ENCODE data around the gene ARID3B. TPM values are rescaled to one million over a fixed set of nuclear protein-coding genes. Genes with fewer than 3 reads are reported as not detected.

The ARID3B gene
- total and polyA plus RNA-seq, 2 experiments from 2014 or later, result 13.2 to 19.8 TPM

GRCh38 chr15:74621936-74622335, 80.9 kb downstream of the ARID3B start:
- Histone ChIP-seq H3K4me1 (ENCODE audit: insufficient read depth) (peaks cover 11% of the 10 kb centered on the region), H3K79me2 (peaks cover 61% of the 10 kb centered on the region), H3K36me3 (replicated peaks; ENCODE audit: insufficient read depth, low read depth) (no peaks in the 10 kb centered on the region), H4K20me1 (ENCODE audit: insufficient read depth, poor library complexity, severe bottlenecking) (peaks cover 61% of the 10 kb centered on the region), H3K9me3 (ENCODE audit: low read depth) (no peaks in the 10 kb centered on the region), H3K4me3 (no peak overlapping the region), H3K9me2 (replicated peaks; ENCODE audit: insufficient read depth) (no peaks in the 10 kb centered on the region), H3K27ac (no peak overlapping the region), H3K27me3 (no peaks in the 10 kb centered on the region), H3K4me2 (no peak overlapping the region), H2AFZ (no peak overlapping the region)
- TF ChIP-seq EZH2phosphoT487 (IDR thresholded peaks at IDR 0.05; ENCODE audit: low read depth, severe bottlenecking, unreplicated experiment) (no peak), CTCF (IDR thresholded peaks at IDR 0.05; ENCODE audit: poor library complexity) (no peak), EZH2 (IDR thresholded peaks at IDR 0.05; ENCODE audit: borderline replicate concordance) (no peak)
- no peak for DNase-seq (ENCODE audit: low spot score)
- WGBS (ENCODE audit: low lambda C conversion rate, missing lambda C conversion rate), result 93% methylated on average over 21 of the region's 21 CpGs

GRCh38 chr15:74622758-74623157, 81.7 kb downstream of the ARID3B start:
- DNase-seq (ENCODE audit: low spot score), result no peak
- Histone ChIP-seq H3K9me3 (ENCODE audit: low read depth) (no peaks in the 10 kb centered on the region), H2AFZ (no peak overlapping the region), H3K4me2 (no peak overlapping the region), H3K4me3 (no peak overlapping the region), H3K27ac (no peak overlapping the region), H3K36me3 (replicated peaks; ENCODE audit: insufficient read depth, low read depth) (no peaks in the 10 kb centered on the region), H3K4me1 (ENCODE audit: insufficient read depth) (peaks cover 3% of the 10 kb centered on the region), H3K79me2 (peaks cover 53% of the 10 kb centered on the region), H4K20me1 (ENCODE audit: insufficient read depth, poor library complexity, severe bottlenecking) (peaks cover 53% of the 10 kb centered on the region), H3K27me3 (no peaks in the 10 kb centered on the region), H3K9me2 (replicated peaks; ENCODE audit: insufficient read depth) (no peaks in the 10 kb centered on the region)
- TF ChIP-seq EZH2 (IDR thresholded peaks at IDR 0.05; ENCODE audit: borderline replicate concordance) (no peak), CTCF (IDR thresholded peaks at IDR 0.05; ENCODE audit: poor library complexity) (no peak), EZH2phosphoT487 (IDR thresholded peaks at IDR 0.05; ENCODE audit: low read depth, severe bottlenecking, unreplicated experiment) (no peak)
- 91% methylated on average over 3 of the region's 3 CpGs for WGBS (ENCODE audit: low lambda C conversion rate, missing lambda C conversion rate)

- WGBS (ENCODE audit: low lambda C conversion rate, missing lambda C conversion rate), result 94% methylated on average over 7 of the region's 7 CpGs
Observed at GRCh38 chr15:74624020-74624602, 83.1 kb downstream of the ARID3B start.

More at GRCh38 chr15:74624020-74624602, 83.1 kb downstream of the ARID3B start:
- Histone ChIP-seq H2AFZ (no peak overlapping the region), H4K20me1 (ENCODE audit: insufficient read depth, poor library complexity, severe bottlenecking) (peaks cover 40% of the 10 kb centered on the region), H3K27me3 (no peaks in the 10 kb centered on the region), H3K9me2 (replicated peaks; ENCODE audit: insufficient read depth) (no peaks in the 10 kb centered on the region), H3K9me3 (ENCODE audit: low read depth) (no peaks in the 10 kb centered on the region), H3K4me2 (no peak overlapping the region), H3K79me2 (peaks cover 39% of the 10 kb centered on the region), H3K4me3 (no peak overlapping the region), H3K36me3 (replicated peaks; ENCODE audit: insufficient read depth, low read depth) (no peaks in the 10 kb centered on the region), H3K27ac (no peak overlapping the region), H3K4me1 (ENCODE audit: insufficient read depth) (no peaks in the 10 kb centered on the region)
- TF ChIP-seq EZH2phosphoT487 (IDR thresholded peaks at IDR 0.05; ENCODE audit: low read depth, severe bottlenecking, unreplicated experiment), result no peak
- TF ChIP-seq EZH2 (IDR thresholded peaks at IDR 0.05; ENCODE audit: borderline replicate concordance), result no peak
- TF ChIP-seq CTCF (IDR thresholded peaks at IDR 0.05; ENCODE audit: poor library complexity), result no peak
- DNase-seq (ENCODE audit: low spot score), result no peak
